MM.1S (cell line): ENCODE results near the gene PVRIG.

Experiments used
- EZH2phosphoT487 ChIP-seq: fragments of 300-600 bp; sonication (generic); IDR thresholded peaks from 2 replicates; pipeline ENCODE4 v1.6.1; 2018; ENCODE audit warnings: antibody characterized with exemption, low read length
- TF ChIP-seq, protein P1 (sequence below): fragments of 300-600 bp; sonication (generic); IDR thresholded peaks from 2 replicates; pipeline ENCODE4 v1.5.1; 2016; ENCODE audit warnings: antibody characterized with exemption, low read length, mixed read lengths

DNA sequence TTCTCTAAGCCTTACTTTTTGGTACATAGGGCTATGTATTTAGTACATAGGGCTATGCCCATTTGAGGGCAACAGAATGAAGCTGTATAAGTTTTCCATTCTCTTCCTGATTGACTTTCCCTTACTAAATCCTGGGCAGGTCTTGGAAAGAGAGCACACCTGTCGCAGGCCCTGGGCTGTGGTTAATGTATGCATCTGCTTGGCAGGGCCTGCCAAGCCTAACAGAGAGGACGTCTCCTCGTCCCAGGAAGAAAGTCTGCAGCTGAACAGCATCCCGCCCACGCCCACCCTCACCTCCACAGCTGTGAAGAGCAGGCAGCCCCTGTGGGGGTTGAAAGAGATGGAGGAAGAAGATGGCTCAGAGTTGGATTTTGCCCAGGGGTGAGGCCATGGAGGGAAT, 8.9 kb upstream of the PVRIG start:
- TF ChIP-seq, protein P1, sequence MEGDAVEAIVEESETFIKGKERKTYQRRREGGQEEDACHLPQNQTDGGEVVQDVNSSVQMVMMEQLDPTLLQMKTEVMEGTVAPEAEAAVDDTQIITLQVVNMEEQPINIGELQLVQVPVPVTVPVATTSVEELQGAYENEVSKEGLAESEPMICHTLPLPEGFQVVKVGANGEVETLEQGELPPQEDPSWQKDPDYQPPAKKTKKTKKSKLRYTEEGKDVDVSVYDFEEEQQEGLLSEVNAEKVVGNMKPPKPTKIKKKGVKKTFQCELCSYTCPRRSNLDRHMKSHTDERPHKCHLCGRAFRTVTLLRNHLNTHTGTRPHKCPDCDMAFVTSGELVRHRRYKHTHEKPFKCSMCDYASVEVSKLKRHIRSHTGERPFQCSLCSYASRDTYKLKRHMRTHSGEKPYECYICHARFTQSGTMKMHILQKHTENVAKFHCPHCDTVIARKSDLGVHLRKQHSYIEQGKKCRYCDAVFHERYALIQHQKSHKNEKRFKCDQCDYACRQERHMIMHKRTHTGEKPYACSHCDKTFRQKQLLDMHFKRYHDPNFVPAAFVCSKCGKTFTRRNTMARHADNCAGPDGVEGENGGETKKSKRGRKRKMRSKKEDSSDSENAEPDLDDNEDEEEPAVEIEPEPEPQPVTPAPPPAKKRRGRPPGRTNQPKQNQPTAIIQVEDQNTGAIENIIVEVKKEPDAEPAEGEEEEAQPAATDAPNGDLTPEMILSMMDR = no peak
- no peak for TF ChIP-seq EZH2phosphoT487
